ENCODE data around the gene CIAO3.
"Not testable (repeated sequence)": the region's sequence is repeated elsewhere in the genome, so short reads cannot be mapped to it uniquely, and the experiment has no call there.

CIAO3 gene

GRCh38 chr16:722835-723633 lies 17.8 kb downstream of the CIAO3 start:
- no peak for DNase-seq (ENCODE audit: low spot score)

- DNase-seq (ENCODE audit: low spot score): no peak
These were observed 18.8 kb downstream of the CIAO3 start for GRCh38 chr16:721765-722540.

- peak; percentile 81 for DNase-seq (ENCODE audit: low spot score)
These were observed 19.6 kb downstream of the CIAO3 start, which contains the start of gene ANTKMT for GRCh38 chr16:720990-721764. TSS of gene ANTKMT (plus strand) at chr16:721146. CDS start at chr16:721275, 129 bp downstream.

GRCh38 chr16:720447-720989 lies 20.3 kb downstream of the CIAO3 start:
- DNase-seq (ENCODE audit: low spot score): peak; percentile 75

GRCh38 chr16:719815-720446 lies 20.9 kb downstream of the CIAO3 start:
- peak; percentile 19 for DNase-seq (ENCODE audit: low spot score)

- DNase-seq (ENCODE audit: low spot score): no peak
These were observed 21.9 kb downstream of the CIAO3 start for GRCh38 chr16:718922-719321.

- DNase-seq (ENCODE audit: low spot score): no peak
These were observed 22.4 kb downstream of the CIAO3 start for GRCh38 chr16:718389-718788.

GRCh38 chr16:717450-718245 lies 23.1 kb downstream of the CIAO3 start:
- DNase-seq (ENCODE audit: low spot score): peak; percentile 31

GRCh38 chr16:716768-717325 lies 23.9 kb downstream of the CIAO3 start:
- DNase-seq (ENCODE audit: low spot score): no peak

GRCh38 chr16:716200-716568 lies 24.6 kb downstream of the CIAO3 start:
- peak; percentile 96 for DNase-seq (ENCODE audit: low spot score)

- peak; percentile 49 for DNase-seq (ENCODE audit: low spot score)
These were observed 25.2 kb downstream of the CIAO3 start for GRCh38 chr16:715477-716199.

GRCh38 chr16:714558-715476 lies 26.0 kb downstream of the CIAO3 start, which contains the start of gene METRN:
TSS of gene METRN (plus strand) at chr16:715118. CDS start at chr16:715290, 172 bp downstream.
- peak; percentile 90 for DNase-seq (ENCODE audit: low spot score)

- no peak for DNase-seq (ENCODE audit: low spot score)
These were observed 26.7 kb downstream of the CIAO3 start for GRCh38 chr16:714079-714478.

- DNase-seq (ENCODE audit: low spot score): not testable (repeated sequence)
These were observed 28.0 kb downstream of the CIAO3 start for GRCh38 chr16:712740-713250.

GRCh38 chr16:711548-712320 lies 29.1 kb downstream of the CIAO3 start:
- peak; percentile 58 for DNase-seq (ENCODE audit: low spot score)

- no peak for DNase-seq (ENCODE audit: low spot score)
These were observed 29.7 kb downstream of the CIAO3 start for GRCh38 chr16:711084-711483.

- no peak for DNase-seq (ENCODE audit: low spot score)
These were observed 30.2 kb downstream of the CIAO3 start for GRCh38 chr16:710500-711075.
